ENCODE data around the gene HPCAL1. TPM values are rescaled to one million over a fixed set of nuclear protein-coding genes. Genes with fewer than 3 reads are reported as not detected.

HPCAL1 gene
- total RNA-seq, 1 donor, result 34.4 TPM

GRCh38 chr2:10370895-10371294 is 68.2 kb downstream of the HPCAL1 start:
- no peak for DNase-seq (ENCODE audit: low read depth)

GRCh38 chr2:10371441-10372196 is 68.9 kb downstream of the HPCAL1 start:
- no peak overlapping the region for H3K4me3 ChIP-seq (ENCODE audit: low read depth, low read length)
- no peak for TF ChIP-seq CTCF (IDR thresholded peaks at IDR 0.05; ENCODE audit: insufficient read depth, low read length)
- no peak for DNase-seq (ENCODE audit: low read depth)

More at GRCh38 chr2:10370895-10371294, 68.2 kb downstream of the HPCAL1 start:
- no peak for TF ChIP-seq CTCF (IDR thresholded peaks at IDR 0.05; ENCODE audit: insufficient read depth, low read length)
- H3K4me3 ChIP-seq (ENCODE audit: low read depth, low read length), result no peak overlapping the region

- DNase-seq (ENCODE audit: low read depth), result no peak
- H3K4me3 ChIP-seq (ENCODE audit: low read depth, low read length), result no peak overlapping the region
- TF ChIP-seq CTCF (IDR thresholded peaks at IDR 0.05; ENCODE audit: insufficient read depth, low read length), result no peak
Measured at GRCh38 chr2:10372203-10372861, 69.6 kb downstream of the HPCAL1 start.

GRCh38 chr2:10372862-10373240 is 70.1 kb downstream of the HPCAL1 start:
- H3K4me3 ChIP-seq (ENCODE audit: low read depth, low read length), result no peak overlapping the region
- no peak for DNase-seq (ENCODE audit: low read depth)
- TF ChIP-seq CTCF (IDR thresholded peaks at IDR 0.05; ENCODE audit: insufficient read depth, low read length), result no peak

GRCh38 chr2:10373931-10374330 is 71.2 kb downstream of the HPCAL1 start:
- no peak for DNase-seq (ENCODE audit: low read depth)
- no peak overlapping the region for H3K4me3 ChIP-seq (ENCODE audit: low read depth, low read length)
- no peak for TF ChIP-seq CTCF (IDR thresholded peaks at IDR 0.05; ENCODE audit: insufficient read depth, low read length)

- no peak for TF ChIP-seq CTCF (IDR thresholded peaks at IDR 0.05; ENCODE audit: insufficient read depth, low read length)
- DNase-seq (ENCODE audit: low read depth), result no peak
- H3K4me3 ChIP-seq (ENCODE audit: low read depth, low read length), result no peak overlapping the region
Measured at GRCh38 chr2:10374362-10374943, 71.7 kb downstream of the HPCAL1 start.

All from fibroblast of the aortic adventitia (primary cell).